Measurements from ENCODE around the gene CAPN1.
A peak's percentile ranks its signal among the peaks of the same experiment; 100 is the strongest.

CAPN1 gene

DNA sequence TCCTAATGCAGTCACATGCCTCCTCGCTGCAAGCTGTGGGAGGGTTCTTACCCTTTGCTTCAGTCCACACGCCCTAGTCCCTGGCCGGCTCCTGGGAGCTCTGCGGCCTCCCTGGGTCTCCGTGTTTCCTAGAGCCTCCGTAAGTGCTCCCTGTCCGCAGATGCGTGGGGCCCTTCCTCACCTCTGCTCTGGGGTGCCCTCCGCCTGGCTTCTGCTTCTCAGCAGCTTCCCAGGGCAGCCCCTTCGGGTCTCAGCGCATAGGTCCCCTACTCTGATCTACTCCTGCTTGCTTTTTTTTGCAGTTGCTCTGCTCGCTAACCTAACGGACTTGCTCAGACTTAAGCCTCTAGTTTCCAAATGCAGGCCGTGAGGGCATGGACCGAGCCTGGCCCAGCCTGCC lies 22.4 kb downstream of the CAPN1 start:
- DNase-seq: no peak

DNA sequence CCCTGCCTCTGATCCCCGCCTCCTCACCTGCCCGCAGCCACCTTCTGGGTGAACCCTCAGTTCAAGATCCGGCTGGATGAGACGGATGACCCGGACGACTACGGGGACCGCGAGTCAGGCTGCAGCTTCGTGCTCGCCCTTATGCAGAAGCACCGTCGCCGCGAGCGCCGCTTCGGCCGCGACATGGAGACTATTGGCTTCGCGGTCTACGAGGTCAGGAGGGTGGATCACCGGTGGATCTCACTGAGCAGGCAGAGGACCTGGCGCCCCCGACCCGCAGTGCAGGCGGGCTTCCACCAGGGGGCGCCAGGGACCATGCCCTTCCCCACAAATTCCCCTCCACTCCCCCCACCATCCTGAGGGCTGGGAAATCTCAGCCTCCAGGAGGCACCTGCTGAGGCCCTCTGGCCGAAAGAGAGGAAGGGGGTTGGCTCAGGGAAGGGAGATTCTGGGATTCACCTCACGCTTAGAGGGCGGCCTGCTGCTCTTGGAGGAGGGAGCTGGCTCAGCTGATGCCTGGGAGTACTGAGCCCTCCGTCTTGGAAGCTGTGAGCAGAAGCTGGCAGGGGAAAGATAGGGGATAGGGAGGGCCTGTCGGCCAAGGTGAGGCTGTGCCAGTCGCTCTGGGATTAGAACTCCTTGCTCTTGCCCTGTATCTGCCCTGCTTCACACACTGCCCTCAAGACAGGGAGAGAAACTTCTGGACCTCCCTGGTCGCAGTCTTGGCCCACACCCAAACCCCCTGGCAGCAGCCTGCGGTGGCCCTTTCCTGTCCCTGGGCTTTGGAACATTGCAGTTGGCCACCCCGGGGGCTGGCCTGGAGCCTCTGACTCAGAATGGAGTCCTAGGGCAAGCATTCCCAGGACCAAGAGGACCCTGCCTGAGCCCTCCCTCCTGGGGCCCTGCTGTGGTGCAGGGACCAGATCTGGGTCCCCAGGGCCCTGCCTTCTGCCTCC lies 23.2 kb downstream of the CAPN1 start:
- DNase-seq: peak; percentile 43 to 56

DNA sequence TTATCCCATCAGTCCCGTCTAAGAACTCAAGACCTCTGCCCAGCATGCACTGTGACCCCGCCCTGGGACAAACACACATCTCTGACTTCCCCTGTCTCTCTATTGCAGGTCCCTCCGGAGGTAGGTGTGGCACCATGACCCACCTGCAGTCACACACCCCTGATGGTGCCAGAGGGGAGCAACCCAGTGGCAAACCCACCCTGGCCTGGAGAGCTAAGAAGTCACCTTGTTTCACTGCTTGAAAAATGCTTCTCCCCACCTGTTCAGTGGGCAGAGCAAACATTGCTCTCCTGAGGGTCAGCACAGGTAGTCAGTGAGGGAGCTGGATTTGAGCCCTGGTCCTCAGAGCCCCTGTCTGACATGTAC lies 23.9 kb downstream of the CAPN1 start:
- DNase-seq: no peak

DNA sequence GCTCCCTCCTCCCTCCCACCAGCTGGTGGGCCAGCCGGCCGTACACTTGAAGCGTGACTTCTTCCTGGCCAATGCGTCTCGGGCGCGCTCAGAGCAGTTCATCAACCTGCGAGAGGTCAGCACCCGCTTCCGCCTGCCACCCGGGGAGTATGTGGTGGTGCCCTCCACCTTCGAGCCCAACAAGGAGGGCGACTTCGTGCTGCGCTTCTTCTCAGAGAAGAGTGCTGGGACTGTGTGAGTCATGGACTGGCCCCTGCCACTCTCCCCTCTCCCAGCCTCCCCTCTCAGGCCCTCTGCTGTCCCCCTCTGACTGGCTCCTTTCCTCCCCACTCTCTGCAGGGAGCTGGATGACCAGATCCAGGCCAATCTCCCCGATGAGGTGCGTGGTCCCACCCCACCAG lies 24.7 kb downstream of the CAPN1 start:
- no peak for DNase-seq

DNA sequence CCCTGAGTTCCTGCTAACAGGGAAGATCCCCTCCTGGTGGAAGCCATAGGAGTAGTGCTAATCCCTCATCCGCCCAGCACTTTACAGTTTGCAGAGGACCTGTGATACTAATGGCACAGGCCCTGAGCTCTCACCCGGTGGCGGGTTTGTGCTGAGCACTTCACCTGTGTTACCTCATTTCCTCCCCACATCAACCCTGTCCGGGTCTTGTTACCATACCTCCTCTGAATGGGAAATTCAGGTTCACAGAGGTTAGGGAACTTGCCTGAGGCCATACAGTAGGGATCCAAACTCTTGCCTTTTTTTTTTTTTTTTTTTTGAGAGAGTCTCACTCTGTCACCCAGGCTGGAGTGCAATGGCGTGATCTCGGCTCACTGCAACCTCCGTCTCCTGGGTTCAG lies 25.2 kb downstream of the CAPN1 start:
- no peak for DNase-seq

DNA sequence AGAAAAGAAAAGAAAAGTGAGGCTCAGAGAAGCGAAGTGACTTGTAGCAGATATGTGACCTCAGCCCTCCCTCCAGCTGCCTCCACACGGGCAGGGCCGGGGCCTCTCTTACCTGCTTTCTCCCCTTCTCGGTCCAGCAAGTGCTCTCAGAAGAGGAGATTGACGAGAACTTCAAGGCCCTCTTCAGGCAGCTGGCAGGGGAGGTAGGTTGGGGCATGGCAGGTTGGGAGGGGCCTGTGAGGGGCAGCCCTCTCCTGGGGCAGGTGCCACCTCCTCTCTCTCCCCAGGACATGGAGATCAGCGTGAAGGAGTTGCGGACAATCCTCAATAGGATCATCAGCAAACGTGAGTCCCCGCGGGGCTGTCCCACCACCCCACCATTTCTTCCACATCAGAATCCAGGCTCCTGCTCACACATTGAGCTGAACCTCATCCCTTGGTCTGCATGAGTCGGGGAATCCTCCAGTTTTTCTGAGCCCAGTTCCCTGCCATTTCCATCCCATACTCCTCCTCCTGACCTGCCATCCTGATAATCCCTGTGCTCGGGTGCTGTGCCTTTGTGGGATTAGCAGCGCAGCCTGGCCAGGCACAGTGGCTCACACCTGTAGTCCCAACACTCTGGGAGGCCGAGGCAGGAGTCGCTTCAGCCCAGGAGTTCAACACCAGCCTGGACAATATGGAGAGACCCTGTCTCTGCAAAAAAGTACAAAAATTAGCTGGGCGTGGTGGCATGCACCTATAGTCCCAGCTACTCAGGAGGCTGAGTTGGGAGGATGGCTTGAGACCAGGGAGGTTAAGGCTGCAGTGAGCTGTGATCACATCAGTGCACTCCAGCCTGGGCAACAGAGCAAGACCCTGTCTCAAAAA lies 26.4 kb downstream of the CAPN1 start:
- DNase-seq: no peak

DNA sequence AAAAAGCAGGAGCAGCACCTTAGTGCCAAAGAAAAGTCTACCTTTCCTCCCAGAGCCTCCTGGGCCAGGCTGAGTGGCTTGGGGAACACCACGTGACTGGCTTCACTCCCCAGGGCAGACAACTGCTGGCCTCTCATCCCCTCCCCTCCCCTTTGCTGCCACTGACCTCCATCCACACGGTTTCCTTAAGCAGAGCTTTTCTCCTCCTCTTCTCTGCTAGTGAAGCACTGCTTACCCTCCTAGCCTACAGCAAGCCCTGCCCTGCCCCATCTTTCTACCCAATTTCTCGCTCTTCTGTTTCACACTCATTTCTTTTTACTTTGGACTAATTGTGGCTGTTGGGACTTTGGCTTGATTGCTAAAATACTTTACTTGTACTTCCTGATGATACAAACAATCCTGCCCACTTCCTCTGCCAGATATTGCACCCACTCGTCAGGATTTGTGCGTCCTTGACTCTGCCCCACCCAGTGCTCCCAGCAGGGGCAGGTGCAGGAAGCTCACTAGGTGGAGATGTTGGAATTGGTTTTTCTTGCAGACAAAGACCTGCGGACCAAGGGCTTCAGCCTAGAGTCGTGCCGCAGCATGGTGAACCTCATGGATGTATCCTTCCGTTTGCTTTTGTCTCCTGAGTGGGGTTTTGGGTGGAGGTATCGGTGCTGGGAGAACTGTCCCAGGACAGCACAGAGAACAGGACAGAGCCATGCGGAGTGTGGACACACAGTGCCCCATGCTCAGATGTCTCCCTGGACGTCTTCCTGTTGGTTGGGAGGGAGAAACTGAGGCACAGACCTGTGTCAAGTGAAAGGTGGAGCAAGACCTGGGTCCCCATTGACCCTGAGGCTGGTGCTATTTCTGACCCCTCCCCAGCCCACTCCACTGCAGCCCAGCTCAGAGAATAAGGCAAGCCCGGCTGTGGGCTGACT lies 27.3 kb downstream of the CAPN1 start:
- no peak for DNase-seq

DNA sequence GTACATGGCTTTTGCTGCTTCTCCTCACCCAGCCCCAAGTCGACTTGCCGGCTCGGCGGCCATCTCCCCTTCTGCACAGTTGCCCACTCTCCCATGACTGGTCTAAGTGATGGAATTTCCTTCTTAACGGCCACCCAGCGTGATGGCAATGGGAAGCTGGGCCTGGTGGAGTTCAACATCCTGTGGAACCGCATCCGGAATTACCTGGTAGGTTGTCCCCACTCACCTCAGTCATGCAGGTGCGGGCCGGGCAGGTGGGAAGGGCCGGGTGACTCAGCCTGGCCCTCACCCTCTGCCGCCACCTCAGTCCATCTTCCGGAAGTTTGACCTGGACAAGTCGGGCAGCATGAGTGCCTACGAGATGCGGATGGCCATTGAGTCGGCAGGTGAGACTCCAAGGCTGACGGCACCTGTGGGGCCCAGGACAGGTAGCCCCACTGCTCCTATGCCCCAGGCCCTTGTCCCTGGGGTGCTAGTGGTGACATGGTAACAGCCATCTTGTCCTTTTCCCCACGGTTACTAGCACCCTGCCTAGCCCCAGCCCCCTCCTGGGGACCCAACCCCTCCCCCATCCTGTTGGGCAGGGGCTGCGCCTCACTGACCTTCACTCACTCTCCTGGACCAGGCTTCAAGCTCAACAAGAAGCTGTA lies 28.1 kb downstream of the CAPN1 start:
- DNase-seq: no peak

DNA sequence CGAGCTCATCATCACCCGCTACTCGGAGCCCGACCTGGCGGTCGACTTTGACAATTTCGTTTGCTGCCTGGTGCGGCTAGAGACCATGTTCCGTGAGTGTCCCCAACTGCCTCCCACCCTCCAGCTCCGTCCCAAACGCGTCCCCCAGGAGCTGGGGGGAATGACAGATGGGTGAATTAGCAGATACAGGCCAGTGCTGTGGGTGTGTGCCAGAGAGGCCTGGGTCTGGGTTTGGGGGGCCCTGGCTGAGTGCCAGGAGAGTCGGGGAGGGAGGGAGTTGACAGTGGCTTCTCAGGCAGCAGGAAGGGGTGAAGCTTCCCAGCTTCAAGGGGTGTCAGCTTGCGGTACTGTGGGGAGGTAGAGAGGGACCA lies 28.6 kb downstream of the CAPN1 start:
- DNase-seq: no peak

DNA sequence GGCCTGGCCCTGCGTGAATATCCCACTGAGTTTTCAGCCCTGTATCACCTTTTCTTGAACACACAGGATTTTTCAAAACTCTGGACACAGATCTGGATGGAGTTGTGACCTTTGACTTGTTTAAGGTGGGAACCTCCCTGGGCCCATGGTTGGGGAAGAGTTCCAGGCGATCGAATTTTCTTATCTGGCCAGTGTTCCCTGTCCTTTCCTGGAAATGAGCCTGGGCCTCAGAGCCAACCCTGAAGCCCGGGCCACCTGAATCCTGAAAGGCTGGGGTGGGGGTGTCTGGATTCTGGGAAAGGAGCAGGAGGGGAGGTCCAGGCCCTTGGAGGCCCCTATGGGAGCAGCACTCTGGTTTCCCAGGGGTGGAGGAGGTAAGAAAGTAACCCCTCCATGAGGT lies 29.0 kb downstream of the CAPN1 start:
- no peak for DNase-seq

DNA sequence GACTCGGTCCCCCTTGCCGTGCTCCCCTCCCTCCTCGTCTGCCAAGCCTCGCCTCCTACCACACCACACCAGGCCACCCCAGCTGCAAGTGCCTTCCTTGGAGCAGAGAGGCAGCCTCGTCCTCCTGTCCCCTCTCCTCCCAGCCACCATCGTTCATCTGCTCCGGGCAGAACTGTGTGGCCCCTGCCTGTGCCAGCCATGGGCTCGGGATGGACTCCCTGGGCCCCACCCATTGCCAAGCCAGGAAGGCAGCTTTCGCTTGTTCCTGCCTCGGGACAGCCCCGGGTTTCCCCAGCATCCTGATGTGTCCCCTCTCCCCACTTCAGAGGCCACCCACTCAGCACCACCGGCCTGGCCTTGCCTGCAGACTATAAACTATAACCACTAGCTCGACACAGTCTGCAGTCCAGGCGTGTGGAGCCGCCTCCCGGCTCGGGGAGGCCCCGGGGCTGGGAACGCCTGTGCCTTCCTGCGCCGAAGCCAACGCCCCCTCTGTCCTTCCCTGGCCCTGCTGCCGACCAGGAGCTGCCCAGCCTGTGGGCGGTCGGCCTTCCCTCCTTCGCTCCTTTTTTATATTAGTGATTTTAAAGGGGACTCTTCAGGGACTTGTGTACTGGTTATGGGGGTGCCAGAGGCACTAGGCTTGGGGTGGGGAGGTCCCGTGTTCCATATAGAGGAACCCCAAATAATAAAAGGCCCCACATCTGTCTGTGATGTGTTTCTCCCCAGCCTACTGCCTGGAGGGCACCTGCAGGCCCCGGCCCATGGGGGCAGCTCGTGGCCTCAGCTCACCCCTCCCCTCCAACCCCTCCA lies 29.8 kb downstream of the CAPN1 start:
- no peak for DNase-seq

DNA sequence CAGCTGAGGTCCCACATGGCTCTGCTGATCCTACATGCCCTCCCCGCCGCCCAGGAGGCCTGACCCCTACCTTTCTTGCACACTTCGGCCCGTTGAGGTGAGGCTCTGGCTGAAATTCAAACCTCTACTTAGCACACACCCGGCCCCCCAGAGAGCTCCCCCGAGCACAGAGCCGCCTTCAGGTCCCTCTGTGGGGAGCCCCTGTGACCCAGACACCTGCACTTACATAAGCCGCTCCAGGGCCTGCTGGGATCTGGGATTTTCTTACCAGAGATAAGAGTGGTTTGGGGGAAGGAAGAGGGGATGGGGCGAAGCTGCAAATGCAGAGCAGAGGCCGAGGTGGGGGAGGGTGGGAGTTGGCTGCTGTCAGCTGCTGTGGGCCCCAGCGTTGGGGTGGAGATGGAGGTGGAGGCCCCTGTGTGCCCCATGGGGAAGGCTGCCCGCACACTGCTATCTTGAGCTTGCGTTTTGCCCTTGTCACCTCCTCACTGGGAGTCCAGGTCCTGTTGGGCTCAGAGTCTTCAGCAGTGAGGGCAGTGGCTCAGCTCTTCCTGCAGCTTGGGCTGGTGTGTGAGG lies 30.6 kb downstream of the CAPN1 start:
- no peak for DNase-seq

DNA sequence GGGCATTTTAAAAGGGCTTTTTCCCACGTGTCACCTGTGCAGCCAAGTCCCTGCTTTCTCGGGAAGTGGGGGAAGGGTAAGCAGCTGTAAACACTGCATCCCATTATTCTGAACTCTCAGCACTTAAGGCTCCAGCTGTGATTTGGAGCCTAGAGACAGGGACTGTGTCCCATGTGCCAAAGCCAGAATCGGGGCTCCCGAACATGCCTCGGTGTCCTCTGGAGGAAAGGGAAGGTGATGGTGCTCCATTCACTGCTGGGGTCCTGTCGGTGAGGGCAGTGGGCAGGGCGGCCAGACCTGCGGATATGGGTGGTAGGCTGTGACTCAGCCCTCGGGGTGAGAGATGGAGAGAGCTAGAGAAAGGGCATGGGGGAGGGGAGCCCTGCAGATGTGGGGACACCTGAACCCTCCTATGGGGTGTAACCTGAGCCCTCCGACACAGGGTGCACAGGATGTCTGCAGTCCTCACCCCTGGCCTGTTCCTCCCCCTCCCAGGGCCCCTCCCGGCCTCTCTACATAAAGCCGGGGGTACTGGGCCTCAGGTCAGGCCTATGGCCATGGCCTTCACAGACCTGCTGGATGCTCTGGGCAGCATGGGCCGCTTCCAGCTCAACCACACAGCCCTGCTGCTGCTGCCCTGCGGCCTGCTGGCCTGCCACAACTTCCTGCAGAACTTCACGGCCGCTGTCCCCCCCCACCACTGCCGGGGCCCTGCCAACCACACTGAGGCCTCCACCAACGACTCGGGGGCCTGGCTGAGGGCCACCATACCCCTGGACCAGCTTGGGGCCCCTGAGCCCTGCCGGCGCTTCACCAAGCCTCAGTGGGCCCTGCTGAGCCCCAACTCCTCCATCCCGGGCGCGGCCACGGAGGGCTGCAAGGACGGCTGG lies 31.8 kb downstream of the CAPN1 start:
- no peak for DNase-seq

DNA sequence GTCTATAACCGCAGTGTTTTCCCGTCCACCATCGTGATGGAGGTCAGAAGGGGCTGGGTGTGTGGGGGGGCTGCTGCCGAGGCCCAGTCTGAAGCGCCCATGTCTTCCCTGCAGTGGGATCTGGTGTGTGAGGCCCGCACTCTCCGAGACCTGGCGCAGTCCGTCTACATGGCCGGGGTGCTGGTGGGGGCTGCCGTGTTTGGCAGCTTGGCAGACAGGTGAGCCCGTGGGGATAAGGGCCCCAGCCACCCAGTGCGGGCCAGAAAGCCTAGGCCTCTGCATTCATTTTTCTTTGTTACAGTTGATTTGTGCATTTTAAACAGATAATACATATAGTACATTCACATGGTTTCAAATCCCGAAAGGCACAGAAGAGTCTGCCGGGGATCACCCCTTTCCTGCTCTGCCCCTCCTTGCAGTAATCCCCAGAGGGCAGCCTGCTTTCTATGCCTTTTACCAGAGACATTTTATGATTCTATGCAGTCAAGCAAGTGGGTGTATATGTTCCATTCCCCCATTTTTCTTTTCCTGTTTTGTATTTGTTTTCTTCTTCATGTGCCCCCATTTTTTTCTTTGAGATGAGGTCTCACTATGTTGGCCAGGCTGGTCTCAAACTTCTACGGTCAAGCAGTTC lies 32.6 kb downstream of the CAPN1 start:
- no peak for DNase-seq

DNA sequence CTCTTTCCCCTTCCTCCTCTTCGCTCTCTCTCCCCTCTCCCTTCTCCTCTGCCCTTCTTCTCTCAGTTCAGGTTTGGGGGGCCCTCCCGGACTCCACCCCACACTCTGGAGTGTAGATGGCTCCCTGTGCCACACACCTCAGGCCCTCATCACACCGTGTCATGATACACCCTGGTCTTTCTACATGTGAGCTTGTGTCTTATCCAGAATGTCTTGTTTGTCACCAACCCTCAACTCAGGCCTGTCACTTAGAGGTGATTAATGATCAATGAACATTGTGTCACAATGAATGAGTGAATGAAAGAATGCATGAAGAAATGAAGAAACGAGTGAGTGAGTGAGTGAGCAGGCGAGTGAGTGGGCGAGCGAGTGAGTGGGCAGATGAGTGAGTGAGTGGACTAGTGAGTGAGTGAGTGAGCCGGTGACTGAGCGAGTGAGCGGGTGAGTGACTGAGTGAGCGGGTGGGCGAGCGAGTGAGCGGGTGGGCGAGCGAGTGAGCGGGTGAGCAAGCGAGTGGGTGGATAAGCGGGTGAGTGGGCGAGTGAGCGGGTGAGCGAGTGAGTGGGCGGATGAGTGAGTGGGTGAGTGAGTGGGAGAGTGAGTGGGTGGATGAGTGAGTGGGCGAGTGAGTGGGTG lies 33.8 kb downstream of the CAPN1 start:
- DNase-seq: no peak

DNA sequence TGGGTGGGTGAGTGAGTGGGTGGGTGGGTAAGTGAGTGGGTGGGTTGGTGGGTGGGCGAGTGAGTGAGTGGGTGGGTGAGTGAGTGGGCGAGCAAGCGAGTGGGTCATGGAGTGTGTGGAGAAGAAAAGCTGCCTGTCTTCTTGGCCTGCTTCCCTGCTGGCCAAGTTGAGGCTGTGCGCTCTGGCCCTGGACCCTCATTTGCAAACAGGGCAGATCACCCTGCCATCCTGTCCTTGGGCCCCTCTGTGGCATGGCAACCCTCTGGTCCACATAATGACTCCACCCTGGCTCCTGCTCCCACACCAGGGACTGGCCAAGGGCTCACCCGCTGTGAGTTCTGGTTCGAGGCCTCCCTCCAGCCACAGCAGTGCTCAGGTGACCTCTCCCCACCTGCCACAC lies 35.1 kb downstream of the CAPN1 start:
- no peak for DNase-seq

DNA sequence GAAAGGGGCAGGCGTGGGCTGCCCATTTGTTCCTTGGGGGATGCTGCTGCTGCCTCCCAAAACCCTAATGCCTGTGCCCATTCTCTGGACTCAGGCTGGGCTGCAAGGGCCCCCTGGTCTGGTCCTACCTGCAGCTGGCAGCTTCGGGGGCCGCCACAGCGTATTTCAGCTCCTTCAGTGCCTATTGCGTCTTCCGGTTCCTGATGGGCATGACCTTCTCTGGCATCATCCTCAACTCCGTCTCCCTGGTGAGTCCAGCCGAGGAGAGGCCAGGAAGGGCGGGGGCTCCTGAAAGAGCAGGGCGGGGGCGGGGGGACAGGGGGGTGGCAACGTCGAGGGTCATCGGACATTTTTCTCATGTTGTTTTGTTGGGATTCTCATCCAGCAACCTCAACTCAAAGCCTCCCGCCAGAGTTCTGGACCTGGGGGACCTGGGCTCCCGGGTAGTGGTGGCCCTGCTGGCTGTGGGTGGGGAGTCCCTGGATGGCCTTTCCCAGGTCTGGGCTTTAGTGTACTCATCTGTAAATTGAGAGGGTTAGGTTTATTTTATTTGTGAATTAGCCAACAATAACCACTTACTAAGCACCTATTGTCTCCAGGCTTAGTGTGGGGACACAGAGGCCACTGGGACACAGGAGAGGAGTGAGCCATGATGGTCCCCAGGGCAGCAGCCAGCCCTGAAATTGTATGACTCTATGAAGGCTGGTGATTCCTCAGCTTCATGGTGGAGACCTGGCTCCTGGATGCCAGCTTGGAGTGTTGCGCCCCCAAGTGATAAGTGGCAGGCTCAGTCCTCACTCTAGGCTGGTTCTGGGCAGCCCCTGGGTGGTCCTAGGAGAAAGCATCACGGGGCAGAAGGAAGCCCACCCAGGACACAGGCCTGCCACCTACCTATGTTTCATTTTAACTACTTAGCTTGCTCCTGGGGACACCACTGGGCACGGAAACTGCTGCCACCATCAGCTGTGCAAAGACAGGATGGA lies 36.0 kb downstream of the CAPN1 start:
- no peak for DNase-seq

DNA sequence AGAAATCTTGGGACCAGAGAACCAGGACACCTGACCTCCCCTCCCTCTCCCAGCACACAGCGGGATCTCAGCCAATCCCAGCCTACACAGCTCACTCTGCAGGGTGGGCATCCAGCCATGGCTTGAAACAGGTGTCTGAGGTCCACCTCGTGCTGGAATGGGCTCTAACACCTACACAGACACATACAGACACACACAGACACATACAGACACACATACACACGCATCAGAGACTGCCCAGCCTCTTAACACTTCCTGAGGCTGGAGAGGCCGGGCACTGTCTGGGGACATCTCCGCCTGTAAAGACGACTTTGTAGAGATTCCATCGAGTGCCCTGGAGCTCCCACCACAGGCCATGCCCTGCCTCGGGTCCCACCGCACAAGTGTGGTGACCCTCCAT lies 36.7 kb downstream of the CAPN1 start:
- no peak for DNase-seq

Measured in SHP77 (cell line).